RWPE2 (cell line): ENCODE measurements around the gene INTS13.
A peak's percentile ranks its signal among the peaks of the same experiment; 100 is the strongest.

Experiments used
- ATAC-seq: fragments of 200-7000 bp; cut with Tn5 transposase; 3 replicates; pipeline ENCODE4 v1.9.1; 2021; ENCODE audit warnings: low read depth
- DNase-seq: peaks from one replicate; pipeline ENCODE4 v3.0.0-alpha.2; 2020; ENCODE audit warnings: low spot score
- H3K27ac ChIP-seq: fragments of 450-650 bp; 2 replicates; pipeline ENCODE4 v1.5.1; 2017; ENCODE audit warnings: mild to moderate bottlenecking; ENCODE audit not compliant: poor library complexity, severe bottlenecking
- H3K27me3 ChIP-seq: fragments of 250-450 bp; sonication (Bioruptor Pico); 2 replicates; pipeline ENCODE4 v1.5.1; 2021; ENCODE audit warnings: mild to moderate bottlenecking, moderate library complexity; ENCODE audit not compliant: insufficient read depth, poor library complexity, severe bottlenecking
- H3K36me3 ChIP-seq: fragments of 250-450 bp; sonication (Bioruptor Pico); 2 replicates; pipeline ENCODE4 v1.5.1; 2020; ENCODE audit warnings: low read depth, mild to moderate bottlenecking, moderate library complexity
- H3K4me1 ChIP-seq: fragments of 250-450 bp; sonication (Bioruptor Pico); 2 replicates; pipeline ENCODE4 v1.5.1; 2021; ENCODE audit warnings: mild to moderate bottlenecking, moderate library complexity; ENCODE audit not compliant: insufficient read depth, poor library complexity, severe bottlenecking
- H3K4me3 ChIP-seq: fragments of 250-450 bp; sonication (Bioruptor Pico); 2 replicates; pipeline ENCODE4 v1.5.1; 2021; ENCODE audit warnings: mild to moderate bottlenecking, moderate library complexity; ENCODE audit not compliant: severe bottlenecking
- H3K9me3 ChIP-seq: fragments of 250-450 bp; sonication (Bioruptor Pico); 2 replicates; pipeline ENCODE4 v1.5.1; 2021; ENCODE audit warnings: mild to moderate bottlenecking, moderate library complexity; ENCODE audit not compliant: severe bottlenecking
- CTCF ChIP-seq: fragments of 450-650 bp; IDR thresholded peaks from one replicate; pipeline ENCODE4 v1.5.1; 2017; ENCODE audit warnings: mild to moderate bottlenecking, moderate library complexity; ENCODE audit not compliant: poor library complexity, severe bottlenecking

INTS13 gene

GRCh38 chr12:26870491-26871419, 67.0 kb downstream of the INTS13 start:
- no peak overlapping the region for H3K4me3 ChIP-seq
- no peak for TF ChIP-seq CTCF
- ATAC-seq (peak; percentile 67), DNase-seq (no peak)
- no peaks in the 10 kb centered on the region for H3K36me3 ChIP-seq
- H3K9me3 ChIP-seq = no peaks in the 10 kb centered on the region
- peaks cover 5% of the 10 kb centered on the region for H3K4me1 ChIP-seq
- no peaks in the 10 kb centered on the region for H3K27me3 ChIP-seq
- H3K27ac ChIP-seq = peak overlapping the region; percentile 29

DNA sequence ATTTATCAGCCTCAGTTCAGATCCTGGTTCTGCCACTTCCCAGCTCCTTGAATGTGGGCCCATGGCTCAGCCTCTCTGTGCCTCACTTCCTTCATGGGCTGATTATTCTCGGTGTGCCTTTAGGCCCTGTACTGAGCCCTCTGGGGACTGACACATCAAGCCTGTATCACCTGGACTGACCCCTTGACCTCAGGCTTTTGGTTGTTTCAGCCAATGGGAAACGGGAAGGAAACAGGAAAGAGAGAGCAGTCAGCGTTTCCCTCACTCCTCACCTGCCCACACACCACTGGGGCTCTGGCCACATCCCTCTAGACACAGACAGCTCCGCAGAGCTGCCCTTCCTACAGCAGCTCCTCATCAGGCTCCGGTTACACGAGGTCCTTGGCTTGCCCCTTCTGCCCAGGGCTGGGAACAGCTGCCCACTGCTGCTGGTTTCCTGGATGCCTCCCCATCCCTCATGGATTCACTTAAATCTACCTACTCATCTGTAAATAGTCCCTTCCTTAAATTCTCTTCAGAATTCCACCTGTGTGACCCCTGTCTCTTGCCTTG, 67.8 kb downstream of the INTS13 start:
- Histone ChIP-seq H3K4me3 (no peak overlapping the region), H3K27me3 (no peaks in the 10 kb centered on the region), H3K27ac (peak overlapping the region; percentile 29), H3K4me1 (peaks cover 5% of the 10 kb centered on the region), H3K9me3 (no peaks in the 10 kb centered on the region), H3K36me3 (no peaks in the 10 kb centered on the region)
- no peak for TF ChIP-seq CTCF
- DNase-seq (no peak), ATAC-seq (no peak)

- Histone ChIP-seq H3K9me3 (no peaks in the 10 kb centered on the region), H3K27ac (no peak overlapping the region), H3K4me3 (no peak overlapping the region), H3K27me3 (no peaks in the 10 kb centered on the region), H3K36me3 (no peaks in the 10 kb centered on the region), H3K4me1 (peaks cover 5% of the 10 kb centered on the region)
- no peak for DNase-seq
- TF ChIP-seq CTCF = no peak
- ATAC-seq = no peak
These were observed 68.7 kb downstream of the INTS13 start for GRCh38 chr12:26869104-26869494.

DNA sequence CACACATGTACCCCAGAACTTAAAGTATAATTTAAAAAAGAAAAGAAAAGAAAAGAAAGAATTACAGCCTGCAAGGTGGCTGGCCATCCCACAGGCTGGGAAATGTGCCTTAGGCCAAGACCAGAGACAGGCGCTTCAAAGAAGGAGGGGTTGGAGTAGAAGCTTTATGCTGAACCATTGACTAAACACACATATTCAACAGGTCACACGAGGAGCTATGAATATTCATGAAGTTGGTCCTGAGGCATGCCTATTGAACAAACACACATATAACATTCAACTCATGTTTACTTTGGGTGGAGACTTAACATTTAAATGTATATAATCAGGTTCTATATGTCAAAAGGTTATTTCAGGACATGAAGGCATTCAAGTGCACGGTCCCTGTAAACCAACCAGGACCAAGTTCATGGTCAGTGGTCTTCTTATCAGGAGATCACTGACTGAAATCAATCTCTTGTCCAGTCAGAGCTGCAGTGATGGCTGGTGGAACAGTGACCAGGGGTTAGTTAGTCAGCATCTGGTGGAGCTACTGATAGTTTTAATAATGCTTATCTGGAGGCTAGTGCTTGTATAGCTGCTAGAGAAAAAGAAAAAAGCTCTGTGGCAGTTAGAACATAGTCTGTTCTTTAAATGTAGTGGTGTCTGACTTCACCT, 69.2 kb downstream of the INTS13 start:
- no peaks in the 10 kb centered on the region for H3K27me3 ChIP-seq
- ATAC-seq (no peak), DNase-seq (no peak)
- no peak overlapping the region for H3K27ac ChIP-seq
- H3K4me1 ChIP-seq = peaks cover 5% of the 10 kb centered on the region
- H3K4me3 ChIP-seq = no peak overlapping the region
- no peaks in the 10 kb centered on the region for H3K36me3 ChIP-seq
- no peak for TF ChIP-seq CTCF
- H3K9me3 ChIP-seq = no peaks in the 10 kb centered on the region
